ENCODE measurements around the gene MLLT3.
"Not testable (repeated sequence)": the region's sequence is repeated elsewhere in the genome, so short reads cannot be mapped to it uniquely, and the experiment has no call there.

Gene MLLT3

GRCh38 chr9:20593537-20593936 is 28.8 kb downstream of the MLLT3 start:
- DNase-seq, result no peak

- DNase-seq, result no peak
These were observed 29.2 kb downstream of the MLLT3 start for GRCh38 chr9:20593105-20593504.

- DNase-seq, result no peak
These were observed 29.6 kb downstream of the MLLT3 start for GRCh38 chr9:20592673-20593072.

GRCh38 chr9:20591223-20591622 is 31.1 kb downstream of the MLLT3 start:
- DNase-seq, result no peak

- no peak for DNase-seq
These were observed 37.2 kb downstream of the MLLT3 start for GRCh38 chr9:20584968-20585643.

- DNase-seq, result not testable (repeated sequence)
These were observed 39.2 kb downstream of the MLLT3 start for GRCh38 chr9:20583088-20583487.

- DNase-seq, result no peak
These were observed 40.1 kb downstream of the MLLT3 start for GRCh38 chr9:20582150-20582549.

GRCh38 chr9:20580673-20581072 is 41.6 kb downstream of the MLLT3 start:
- DNase-seq, result no peak

- no peak for DNase-seq
These were observed 42.6 kb downstream of the MLLT3 start for GRCh38 chr9:20579524-20580314.

- no peak for DNase-seq
These were observed 49.3 kb downstream of the MLLT3 start for GRCh38 chr9:20573023-20573422.

- DNase-seq, result no peak
These were observed 51.5 kb downstream of the MLLT3 start for GRCh38 chr9:20570756-20571155.

GRCh38 chr9:20570087-20570486 is 52.2 kb downstream of the MLLT3 start:
- no peak for DNase-seq

- no peak for DNase-seq
These were observed 52.8 kb downstream of the MLLT3 start for GRCh38 chr9:20569525-20569924.

- DNase-seq, result no peak
These were observed 53.9 kb downstream of the MLLT3 start for GRCh38 chr9:20568400-20568799.

GRCh38 chr9:20566401-20566800 is 55.9 kb downstream of the MLLT3 start:
- no peak for DNase-seq

- no peak for DNase-seq
These were observed 57.6 kb downstream of the MLLT3 start for GRCh38 chr9:20564650-20565049.

- no peak for DNase-seq
These were observed 58.4 kb downstream of the MLLT3 start for GRCh38 chr9:20563917-20564316.

GRCh38 chr9:20562051-20562450 is 60.2 kb downstream of the MLLT3 start:
- DNase-seq, result no peak

GRCh38 chr9:20561531-20561930 is 60.8 kb downstream of the MLLT3 start:
- DNase-seq, result no peak

- no peak for DNase-seq
These were observed 62.9 kb downstream of the MLLT3 start for GRCh38 chr9:20559231-20559890.

GRCh38 chr9:20558566-20559016 is 63.7 kb downstream of the MLLT3 start:
- no peak for DNase-seq

- no peak for DNase-seq
These were observed 64.3 kb downstream of the MLLT3 start for GRCh38 chr9:20557890-20558565.

- DNase-seq, result no peak
These were observed 65.0 kb downstream of the MLLT3 start for GRCh38 chr9:20557285-20557684.
